ENCODE results near the gene ZC3HAV1.

Gene ZC3HAV1

DNA sequence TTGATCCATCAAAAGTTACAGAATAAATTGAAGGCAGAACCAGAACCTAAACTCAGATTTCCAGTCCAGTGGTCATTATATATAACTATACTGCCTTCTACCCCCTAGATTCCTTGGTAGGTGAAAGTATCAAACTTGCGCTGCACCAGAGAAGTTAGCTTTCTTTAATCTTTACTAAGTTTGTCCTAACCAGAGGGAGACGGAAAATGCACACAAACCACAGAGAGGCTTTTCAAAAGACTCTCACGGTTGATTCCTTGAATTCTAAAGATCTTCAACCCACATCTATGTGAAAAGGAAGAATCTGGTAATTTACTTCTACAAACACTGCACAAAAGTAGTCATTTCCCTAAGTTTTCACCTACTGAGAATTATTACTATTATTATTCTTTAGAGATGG, 110.1 kb downstream of the ZC3HAV1 start:
- Histone ChIP-seq H3K27ac (no peak overlapping the region), H3K36me3 (no peaks in the 10 kb centered on the region), H3K9me3 (no peaks in the 10 kb centered on the region), H3K4me1 (ENCODE audit: control insufficient read depth in 1 of 2, insufficient read depth in 1 of 2, low read depth in 1 of 2, low read length in 1 of 2) (no peaks in the 10 kb centered on the region), H3K4me3 (ENCODE audit: low read depth in 1 of 2, low read length in 1 of 2) (no peak overlapping the region), H3K27me3 (no peaks in the 10 kb centered on the region)
- TF ChIP-seq, protein P1, sequence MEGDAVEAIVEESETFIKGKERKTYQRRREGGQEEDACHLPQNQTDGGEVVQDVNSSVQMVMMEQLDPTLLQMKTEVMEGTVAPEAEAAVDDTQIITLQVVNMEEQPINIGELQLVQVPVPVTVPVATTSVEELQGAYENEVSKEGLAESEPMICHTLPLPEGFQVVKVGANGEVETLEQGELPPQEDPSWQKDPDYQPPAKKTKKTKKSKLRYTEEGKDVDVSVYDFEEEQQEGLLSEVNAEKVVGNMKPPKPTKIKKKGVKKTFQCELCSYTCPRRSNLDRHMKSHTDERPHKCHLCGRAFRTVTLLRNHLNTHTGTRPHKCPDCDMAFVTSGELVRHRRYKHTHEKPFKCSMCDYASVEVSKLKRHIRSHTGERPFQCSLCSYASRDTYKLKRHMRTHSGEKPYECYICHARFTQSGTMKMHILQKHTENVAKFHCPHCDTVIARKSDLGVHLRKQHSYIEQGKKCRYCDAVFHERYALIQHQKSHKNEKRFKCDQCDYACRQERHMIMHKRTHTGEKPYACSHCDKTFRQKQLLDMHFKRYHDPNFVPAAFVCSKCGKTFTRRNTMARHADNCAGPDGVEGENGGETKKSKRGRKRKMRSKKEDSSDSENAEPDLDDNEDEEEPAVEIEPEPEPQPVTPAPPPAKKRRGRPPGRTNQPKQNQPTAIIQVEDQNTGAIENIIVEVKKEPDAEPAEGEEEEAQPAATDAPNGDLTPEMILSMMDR (IDR thresholded peaks at IDR 0.05) = no peak
